Measurements from ENCODE around the gene PTRH1.

Gene PTRH1

DNA sequence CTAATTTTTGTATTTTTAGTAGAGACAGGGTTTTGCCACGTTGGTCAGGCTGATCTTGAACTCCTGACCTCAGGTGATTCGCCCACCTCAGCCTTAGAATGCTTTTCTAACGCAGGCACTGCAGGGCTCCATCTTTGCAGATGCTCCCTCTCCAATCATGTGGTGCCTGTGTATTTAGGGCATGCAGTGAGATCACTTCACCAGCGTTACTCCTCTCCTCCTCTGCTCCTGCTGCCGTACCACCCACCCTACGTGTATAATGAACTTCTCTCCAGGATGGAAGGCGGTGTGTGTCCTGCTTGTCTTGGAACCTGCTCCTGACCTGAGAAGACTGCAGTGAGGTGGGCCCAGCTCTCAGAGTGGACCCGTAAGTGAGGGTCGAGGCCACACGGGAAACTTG, 22.3 kb downstream of the PTRH1 start:
- H3K4me3 Mint-ChIP-seq, result no peak overlapping the region

DNA sequence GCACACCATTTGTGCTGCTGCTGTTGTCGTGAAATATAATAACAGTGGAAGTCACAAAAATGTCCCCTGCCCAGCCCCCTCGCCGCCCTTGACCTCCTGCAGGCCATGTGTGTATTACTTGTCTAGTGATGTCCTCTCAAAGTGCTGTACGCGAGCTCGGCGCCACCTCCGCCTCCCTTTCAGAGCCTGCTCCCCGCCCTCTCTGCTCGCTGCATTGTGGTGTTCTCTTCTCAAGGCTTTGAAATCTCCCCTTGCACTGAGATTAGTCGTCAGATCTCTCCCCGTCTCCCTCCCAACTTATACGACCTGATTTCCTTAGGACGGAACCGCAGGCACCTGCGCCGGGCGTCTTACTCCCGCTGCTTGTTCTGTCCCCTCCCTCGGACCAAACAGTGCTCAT, 23.4 kb downstream of the PTRH1 start:
- H3K36me3 Mint-ChIP-seq (ENCODE audit: insufficient read depth), result peaks cover 5% of the 10 kb centered on the region
- H3K4me1 Mint-ChIP-seq (ENCODE audit: low read depth in 2 of 2), result no peaks in the 10 kb centered on the region
- H3K27me3 Mint-ChIP-seq, result no peaks in the 10 kb centered on the region
- no peak overlapping the region for H3K4me3 Mint-ChIP-seq
- H3K9me3 Mint-ChIP-seq, result no peaks in the 10 kb centered on the region
- ATAC-seq (replicated peaks) (no peak), DNase-seq (no peak)
- H3K27ac Mint-ChIP-seq, result peak overlapping the region in 1 of 2 donors; percentile 30

More for the DNA sequence above, 22.3 kb downstream of the PTRH1 start:
- peaks cover 5% of the 10 kb centered on the region for H3K36me3 Mint-ChIP-seq (ENCODE audit: insufficient read depth)
- no peak overlapping the region for H3K27ac Mint-ChIP-seq
- H3K9me3 Mint-ChIP-seq, result no peaks in the 10 kb centered on the region
- H3K27me3 Mint-ChIP-seq, result no peaks in the 10 kb centered on the region
- no peak for ATAC-seq (replicated peaks)
- no peak for DNase-seq
- H3K4me1 Mint-ChIP-seq (ENCODE audit: low read depth in 2 of 2), result no peaks in the 10 kb centered on the region

DNA sequence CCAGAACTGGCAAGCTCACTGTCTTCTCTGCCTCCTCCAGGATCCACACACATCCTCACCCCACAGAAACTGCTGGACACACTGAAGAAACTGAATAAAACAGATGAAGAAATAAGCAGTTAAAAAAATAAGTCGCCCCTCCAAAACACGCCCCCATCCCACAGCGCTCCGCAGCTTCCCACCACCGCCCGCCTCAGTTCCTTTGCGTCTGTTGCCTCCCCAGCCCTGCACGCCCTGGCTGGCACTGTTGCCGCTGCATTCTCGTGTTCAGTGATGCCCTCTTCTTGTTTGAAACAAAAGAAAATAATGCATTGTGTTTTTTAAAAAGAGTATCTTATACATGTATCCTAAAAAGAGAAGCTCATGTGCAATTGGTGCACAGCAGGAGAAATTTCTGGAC, 24.7 kb downstream of the PTRH1 start:
- no peak for ATAC-seq (replicated peaks)
- Mint-ChIP-seq H3K9me3 (no peaks in the 10 kb centered on the region), H3K4me1 (ENCODE audit: low read depth in 2 of 2) (no peaks in the 10 kb centered on the region), H3K27me3 (no peaks in the 10 kb centered on the region), H3K27ac (no peak overlapping the region), H3K36me3 (ENCODE audit: insufficient read depth) (peaks cover 5% of the 10 kb centered on the region), H3K4me3 (no peak overlapping the region)
- no peak for DNase-seq

DNA sequence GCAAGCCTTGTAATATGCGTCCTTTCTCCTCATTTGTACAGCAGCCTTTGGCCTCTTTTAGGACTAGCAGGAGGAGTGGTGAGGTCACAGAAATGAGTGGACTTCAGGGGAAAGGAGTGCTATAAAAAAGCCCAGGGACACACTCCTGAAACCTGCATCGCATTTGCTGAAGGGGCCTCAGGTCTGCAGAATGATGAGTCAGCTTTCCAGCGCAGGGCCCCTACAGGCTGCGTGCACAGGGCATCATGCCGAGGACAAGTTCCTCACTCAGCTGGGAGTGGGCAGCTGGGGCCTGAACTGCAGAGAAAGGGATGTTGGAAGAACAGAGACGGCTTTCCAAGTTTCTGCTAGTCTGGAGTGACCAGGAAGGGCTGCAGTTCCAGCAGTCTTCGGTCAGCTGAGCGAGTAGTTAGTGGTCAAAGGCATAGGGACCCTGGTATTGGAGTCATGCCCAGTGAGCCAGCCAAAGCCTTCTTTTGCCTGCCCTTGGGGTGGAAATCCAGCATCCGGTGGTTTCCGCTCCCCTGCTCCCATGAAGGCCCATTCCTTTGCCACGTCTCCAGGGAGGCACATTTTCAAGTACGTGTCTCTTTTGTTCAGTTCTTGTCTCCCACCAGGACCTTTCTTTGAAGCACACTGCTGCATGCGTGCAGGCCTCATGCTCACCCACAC, 26.0 kb downstream of the PTRH1 start:
- no peaks in the 10 kb centered on the region for H3K4me1 Mint-ChIP-seq (ENCODE audit: low read depth in 2 of 2)
- peaks cover 5% of the 10 kb centered on the region for H3K36me3 Mint-ChIP-seq (ENCODE audit: insufficient read depth)
- H3K27ac Mint-ChIP-seq, result no peak overlapping the region
- no peaks in the 10 kb centered on the region for H3K9me3 Mint-ChIP-seq
- ATAC-seq (replicated peaks) (no peak), DNase-seq (no peak)
- H3K27me3 Mint-ChIP-seq, result no peaks in the 10 kb centered on the region
- no peak overlapping the region for H3K4me3 Mint-ChIP-seq

DNA sequence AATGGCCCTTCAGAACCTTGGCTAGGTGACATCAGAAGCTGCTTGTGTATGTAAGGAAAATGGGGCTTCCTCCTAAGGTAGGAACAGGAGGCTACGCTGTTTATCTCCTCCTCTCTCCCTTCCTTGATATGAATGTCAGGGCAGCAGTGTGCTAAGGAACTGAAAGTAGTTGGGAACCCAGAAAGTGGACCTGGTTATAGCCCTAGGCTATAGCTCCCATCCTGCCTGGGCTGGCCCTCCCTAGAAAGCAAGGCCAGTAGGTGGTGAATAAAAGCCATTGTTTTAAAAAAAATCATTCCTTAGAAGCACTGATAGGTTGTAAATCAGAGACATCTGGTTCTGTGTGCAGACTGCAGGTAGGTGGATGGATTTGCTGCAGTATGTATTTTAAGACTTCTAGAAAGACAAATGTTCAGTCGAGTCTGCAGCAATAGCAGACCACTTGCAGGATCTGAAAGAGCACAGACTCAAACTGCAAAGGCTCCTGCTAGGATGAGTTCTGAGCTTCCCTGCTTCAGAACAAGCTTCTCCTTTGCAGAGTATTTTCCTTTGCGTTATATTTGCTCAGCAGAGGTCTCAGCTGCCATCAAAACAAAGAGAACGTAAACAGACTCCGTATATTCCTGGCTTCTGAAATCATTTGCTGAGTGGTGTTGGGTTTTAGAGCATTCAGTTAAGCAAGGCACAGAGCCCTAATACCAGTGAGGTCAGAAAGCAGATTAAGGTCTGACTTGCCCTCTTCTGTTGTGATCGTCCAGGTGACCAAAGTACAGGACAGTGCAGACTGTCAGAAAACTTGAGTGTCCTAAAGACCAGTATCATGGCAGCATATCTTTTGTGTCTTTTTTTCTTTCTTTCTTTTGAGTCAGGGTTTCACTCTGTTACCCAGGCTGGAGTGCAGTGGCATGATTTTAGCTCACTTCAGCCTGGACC, 28.7 kb downstream of the PTRH1 start:
- Mint-ChIP-seq H3K27me3 (no peaks in the 10 kb centered on the region), H3K4me1 (ENCODE audit: low read depth in 2 of 2) (peaks cover 0 to under 1% of the 10 kb centered on the region in 2 donors), H3K36me3 (ENCODE audit: insufficient read depth) (no peaks in the 10 kb centered on the region), H3K4me3 (no peak overlapping the region), H3K27ac (no peak overlapping the region), H3K9me3 (no peaks in the 10 kb centered on the region)
- ATAC-seq (replicated peaks) (no peak), DNase-seq (no peak)

DNA sequence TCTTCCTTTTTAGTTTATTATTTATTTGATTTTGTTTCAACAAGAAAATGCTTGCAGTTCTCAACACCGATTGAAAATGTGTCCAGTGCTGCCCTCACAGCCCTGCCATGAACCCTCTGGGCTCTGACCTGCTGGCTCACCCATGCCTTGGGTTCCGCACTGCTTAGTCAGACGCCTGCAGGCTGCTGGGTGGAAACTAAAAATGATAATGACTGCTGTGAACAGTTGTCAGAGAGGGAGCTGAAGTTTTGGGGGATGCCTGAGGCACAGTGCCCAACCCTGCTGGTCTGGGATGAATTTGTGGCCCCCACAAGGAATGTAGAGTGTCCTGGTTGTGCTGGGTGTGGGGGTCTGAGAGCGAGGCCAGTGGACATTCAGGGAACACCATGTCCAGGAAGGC, 30.9 kb downstream of the PTRH1 start:
- Mint-ChIP-seq H3K4me3 (no peak overlapping the region), H3K36me3 (ENCODE audit: insufficient read depth) (no peaks in the 10 kb centered on the region)
- DNase-seq, result no peak

DNA sequence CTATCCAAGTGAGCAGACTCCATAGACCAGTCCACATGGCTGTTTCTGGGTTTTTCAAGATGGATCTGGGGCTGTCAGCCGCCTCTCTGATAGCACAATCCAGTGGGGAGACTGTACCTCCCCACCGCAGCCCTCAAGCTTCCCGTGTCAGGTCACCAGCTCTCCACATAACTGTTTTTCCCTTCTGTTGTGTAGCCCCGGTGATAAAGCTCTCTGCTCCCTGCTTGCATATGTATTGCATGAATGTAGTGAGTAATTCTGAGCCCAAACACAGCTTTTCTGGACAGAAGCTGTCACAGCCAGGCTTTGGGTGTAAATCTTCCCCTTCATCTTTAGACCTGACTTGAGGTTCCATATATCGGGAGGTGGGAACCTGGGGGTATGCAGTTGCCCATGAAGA, 31.7 kb downstream of the PTRH1 start:
- Mint-ChIP-seq H3K27me3 (peaks cover 5 to 21% of the 10 kb centered on the region in 2 donors), H3K9me3 (no peaks in the 10 kb centered on the region), H3K4me3 (no peak overlapping the region), H3K27ac (no peak overlapping the region), H3K36me3 (ENCODE audit: insufficient read depth) (no peaks in the 10 kb centered on the region), H3K4me1 (ENCODE audit: low read depth in 2 of 2) (peaks cover 0 to 1% of the 10 kb centered on the region in 2 donors)
- DNase-seq (no peak), ATAC-seq (replicated peaks) (no peak)

More for the DNA sequence above, 30.9 kb downstream of the PTRH1 start:
- Mint-ChIP-seq H3K4me1 (ENCODE audit: low read depth in 2 of 2) (peaks cover 0 to 1% of the 10 kb centered on the region in 2 donors), H3K9me3 (no peaks in the 10 kb centered on the region), H3K27me3 (peaks cover 0 to 12% of the 10 kb centered on the region in 2 donors), H3K27ac (peak overlapping the region in 1 of 2 donors; percentile 18)
- no peak for ATAC-seq (replicated peaks)

DNA sequence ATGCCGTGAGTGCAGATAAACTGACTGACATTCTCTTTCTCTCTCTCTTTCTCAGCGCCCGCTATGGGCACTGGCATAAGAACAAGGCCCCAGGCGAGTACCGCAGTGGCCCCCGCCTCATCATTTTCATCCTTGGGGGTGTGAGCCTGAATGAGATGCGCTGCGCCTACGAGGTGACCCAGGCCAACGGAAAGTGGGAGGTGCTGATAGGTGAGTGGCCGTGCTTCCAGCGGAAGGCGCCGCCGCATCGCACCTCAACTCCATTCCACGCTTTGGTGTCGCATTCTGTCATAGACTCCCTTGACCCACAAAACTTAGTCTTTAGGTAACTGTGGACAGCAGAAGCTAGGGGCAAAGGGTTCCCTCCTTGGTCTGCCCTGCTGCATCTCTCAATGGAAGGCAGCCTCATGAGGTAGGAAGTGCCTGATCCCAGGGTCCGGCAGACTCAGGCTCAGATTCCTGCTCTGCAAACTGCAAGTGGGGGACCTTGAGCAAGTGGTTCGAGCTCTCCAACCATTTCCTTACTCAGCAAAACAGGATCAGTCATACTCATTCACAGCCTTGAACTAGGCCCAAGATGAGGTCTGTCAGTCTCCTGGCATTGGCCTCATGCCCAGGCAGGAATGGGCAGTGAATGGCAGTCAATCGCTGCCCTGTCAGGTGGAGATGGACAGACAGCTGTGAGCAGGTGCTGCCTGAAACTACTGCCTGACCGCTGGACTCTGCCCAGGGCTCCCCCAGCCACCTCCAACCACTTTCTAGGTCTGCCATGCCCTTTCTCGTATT, 32.9 kb downstream of the PTRH1 start:
- Mint-ChIP-seq H3K4me3 (no peak overlapping the region), H3K36me3 (ENCODE audit: insufficient read depth) (no peaks in the 10 kb centered on the region), H3K4me1 (ENCODE audit: low read depth in 2 of 2) (peaks cover 0 to 1% of the 10 kb centered on the region in 2 donors), H3K27me3 (peaks cover 7 to 25% of the 10 kb centered on the region in 2 donors), H3K27ac (no peak overlapping the region), H3K9me3 (no peaks in the 10 kb centered on the region)
- no peak for ATAC-seq (replicated peaks)
- no peak for DNase-seq

DNA sequence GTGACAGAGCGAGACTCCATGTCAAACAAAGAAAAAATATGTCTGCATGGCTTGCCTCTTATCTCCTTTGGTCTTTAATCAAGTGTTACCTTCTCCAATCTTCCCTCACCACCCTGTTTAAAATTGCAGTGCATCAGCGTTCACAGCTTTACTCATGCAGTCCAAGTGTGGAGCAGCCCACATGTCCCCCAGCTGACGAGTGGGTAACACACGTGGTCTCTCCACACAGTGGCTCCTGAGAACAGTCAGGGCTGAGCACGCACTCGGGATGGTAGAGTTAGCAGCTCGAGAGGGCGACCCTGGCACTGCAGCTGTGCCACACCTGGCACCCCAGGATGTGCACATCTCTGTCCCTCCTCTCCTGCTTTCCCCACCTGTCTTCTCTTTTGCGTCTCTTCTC, 34.6 kb downstream of the PTRH1 start:
- Mint-ChIP-seq H3K27ac (no peak overlapping the region), H3K4me1 (ENCODE audit: low read depth in 2 of 2) (peaks cover 0 to 1% of the 10 kb centered on the region in 2 donors), H3K9me3 (no peaks in the 10 kb centered on the region), H3K36me3 (ENCODE audit: insufficient read depth) (no peaks in the 10 kb centered on the region), H3K4me3 (no peak overlapping the region), H3K27me3 (peaks cover 7 to 25% of the 10 kb centered on the region in 2 donors)
- ATAC-seq (replicated peaks) (no peak), DNase-seq (no peak)

DNA sequence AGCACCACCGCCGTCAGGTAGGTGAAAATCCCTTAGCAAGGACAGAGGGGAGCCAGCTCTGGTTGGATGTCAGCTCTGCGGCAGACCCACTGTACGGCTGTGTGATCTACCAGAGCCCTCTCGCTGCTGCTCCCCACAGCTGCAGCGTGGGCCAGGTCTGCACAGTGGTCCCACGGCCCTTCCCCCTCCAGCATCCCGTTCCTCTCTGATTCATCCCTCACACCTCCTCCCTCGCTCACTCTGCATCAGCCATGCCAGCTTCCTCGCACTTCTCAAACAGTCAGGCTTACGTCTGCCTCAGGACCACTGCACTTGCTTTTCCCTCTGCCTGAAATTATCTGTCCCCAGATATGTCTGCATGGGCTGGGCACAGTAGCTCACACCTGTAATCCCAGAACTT, 35.2 kb downstream of the PTRH1 start:
- Mint-ChIP-seq H3K27ac (no peak overlapping the region), H3K4me3 (no peak overlapping the region), H3K9me3 (no peaks in the 10 kb centered on the region), H3K36me3 (ENCODE audit: insufficient read depth) (no peaks in the 10 kb centered on the region), H3K4me1 (ENCODE audit: low read depth in 2 of 2) (peaks cover 0 to 1% of the 10 kb centered on the region in 2 donors), H3K27me3 (peaks cover 7 to 25% of the 10 kb centered on the region in 2 donors)
- no peak for ATAC-seq (replicated peaks)
- DNase-seq, result no peak

DNA sequence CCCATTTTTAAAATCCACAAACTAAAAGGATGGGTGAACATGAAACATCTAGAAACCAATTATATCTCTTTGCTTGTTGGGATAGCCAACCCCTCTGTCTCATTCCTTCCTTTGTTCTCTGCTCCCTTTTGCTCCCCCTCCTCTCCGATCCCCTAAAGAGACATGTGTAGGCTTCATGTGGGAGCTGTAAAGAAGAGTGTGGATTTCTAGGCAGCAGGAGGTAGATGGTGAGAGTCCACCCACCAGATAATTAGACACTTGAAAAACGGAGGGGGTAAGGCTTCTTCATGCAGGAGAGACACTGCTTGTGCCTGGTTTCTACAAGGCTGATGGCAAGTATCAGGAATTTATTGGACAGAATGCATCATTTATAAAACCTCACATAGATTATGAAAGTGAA, 36.0 kb downstream of the PTRH1 start:
- Mint-ChIP-seq H3K4me3 (no peak overlapping the region), H3K9me3 (no peaks in the 10 kb centered on the region), H3K27me3 (peaks cover 7 to 25% of the 10 kb centered on the region in 2 donors), H3K27ac (no peak overlapping the region), H3K4me1 (ENCODE audit: low read depth in 2 of 2) (peaks cover 0 to 1% of the 10 kb centered on the region in 2 donors), H3K36me3 (ENCODE audit: insufficient read depth) (no peaks in the 10 kb centered on the region)
- no peak for ATAC-seq (replicated peaks)
- DNase-seq, result no peak

DNA sequence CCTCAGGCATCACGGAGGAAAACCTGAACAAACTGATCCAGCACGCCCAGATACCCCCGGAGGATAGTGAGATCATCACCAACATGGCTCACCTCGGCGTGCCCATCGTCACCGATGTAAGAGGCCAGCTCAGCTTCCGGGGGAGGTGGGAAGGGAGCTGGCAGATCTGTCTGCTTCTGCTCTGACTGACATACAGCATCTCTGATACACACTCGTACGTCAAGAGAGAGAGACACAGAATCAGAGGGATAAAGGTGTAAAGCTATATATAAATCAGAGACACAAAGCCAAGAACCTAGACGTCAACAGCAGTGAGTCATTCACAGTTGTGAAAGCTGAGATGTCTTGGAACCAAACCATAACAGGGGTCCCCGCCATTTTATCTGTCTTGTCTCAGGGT, 38.8 kb downstream of the PTRH1 start:
- no peaks in the 10 kb centered on the region for H3K36me3 Mint-ChIP-seq (ENCODE audit: insufficient read depth)
- H3K27me3 Mint-ChIP-seq, result peaks cover 7 to 25% of the 10 kb centered on the region in 2 donors
- H3K27ac Mint-ChIP-seq, result no peak overlapping the region
- DNase-seq (no peak), ATAC-seq (replicated peaks) (no peak)
- H3K4me3 Mint-ChIP-seq, result no peak overlapping the region
- H3K9me3 Mint-ChIP-seq, result no peaks in the 10 kb centered on the region
- H3K4me1 Mint-ChIP-seq (ENCODE audit: low read depth in 2 of 2), result no peaks in the 10 kb centered on the region

DNA sequence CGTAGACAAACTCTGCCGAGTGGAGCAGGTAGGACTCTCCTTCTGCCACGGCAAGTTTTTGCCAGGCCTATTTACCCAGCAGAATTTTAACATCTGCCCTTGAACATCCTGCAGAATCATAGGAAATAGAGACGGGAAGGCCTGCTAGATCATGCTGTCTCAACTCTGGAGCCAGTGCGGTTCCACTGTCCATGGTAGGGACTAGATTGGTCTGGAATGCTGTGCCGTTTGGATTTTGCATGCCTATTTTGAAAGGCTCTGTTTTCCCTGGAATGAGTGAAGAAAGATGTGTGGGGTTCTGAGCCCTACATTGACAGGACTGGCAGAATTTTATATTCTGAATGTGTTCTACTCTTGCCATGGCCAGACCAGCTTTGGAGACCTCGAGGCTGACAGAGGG, 42.2 kb downstream of the PTRH1 start:
- DNase-seq, result no peak
- H3K27me3 Mint-ChIP-seq, result no peaks in the 10 kb centered on the region
- H3K27ac Mint-ChIP-seq, result no peak overlapping the region
- no peak for ATAC-seq (replicated peaks)
- no peaks in the 10 kb centered on the region for H3K4me1 Mint-ChIP-seq (ENCODE audit: low read depth in 2 of 2)
- H3K36me3 Mint-ChIP-seq (ENCODE audit: insufficient read depth), result no peaks in the 10 kb centered on the region
- H3K4me3 Mint-ChIP-seq, result no peak overlapping the region
- H3K9me3 Mint-ChIP-seq, result no peaks in the 10 kb centered on the region
